Loucy (cell line): ENCODE measurements around the gene CTAG1B.

Source experiments
- H2AFZ ChIP-seq: fragments of 200-600 bp; sonication (generic); 2 replicates; pipeline ENCODE4 v1.6.0; 2016; ENCODE audit warnings: antibody characterized with exemption, mild to moderate bottlenecking, low read length, moderate library complexity
- H3F3A ChIP-seq: fragments of 200-600 bp; 2 replicates; pipeline ENCODE4 v1.6.0; 2016; ENCODE audit warnings: antibody characterized with exemption, low read depth, mild to moderate bottlenecking
- H3K27me3 ChIP-seq: fragments of 200-600 bp; sonication (generic); 2 replicates; pipeline ENCODE4 v1.6.1; 2014; ENCODE audit warnings: low read length, mild to moderate bottlenecking; ENCODE audit not compliant: insufficient read depth, poor library complexity, severe bottlenecking
- H3K36me3 ChIP-seq: fragments of 200-600 bp; sonication (generic); 2 replicates; pipeline ENCODE4 v1.6.1; 2016; ENCODE audit warnings: low read length; ENCODE audit not compliant: insufficient read depth
- H3K4me1 ChIP-seq: fragments of 200-600 bp; sonication (generic); 2 replicates; pipeline ENCODE4 v1.5.1; 2014; ENCODE audit warnings: low read length, mild to moderate bottlenecking; ENCODE audit not compliant: insufficient read depth, poor library complexity, severe bottlenecking
- H3K4me2 ChIP-seq: fragments of 200-600 bp; sonication (generic); 2 replicates; pipeline ENCODE4 v1.6.0; 2014; ENCODE audit warnings: antibody characterized with exemption, low read length, low read depth, mild to moderate bottlenecking; ENCODE audit not compliant: poor library complexity, severe bottlenecking
- H3K4me3 ChIP-seq: fragments of 200-600 bp; sonication (generic); 2 replicates; pipeline ENCODE4 v1.5.1; 2014; ENCODE audit warnings: low read length, mild to moderate bottlenecking, mixed read lengths; ENCODE audit not compliant: poor library complexity, severe bottlenecking
- H3K79me2 ChIP-seq: fragments of 200-600 bp; sonication (generic); 2 replicates; pipeline ENCODE4 v1.6.1; 2014; ENCODE audit warnings: low read length; ENCODE audit not compliant: insufficient read depth
- H3K9ac ChIP-seq: fragments of 200-600 bp; sonication (generic); 2 replicates; pipeline ENCODE4 v1.6.0; 2014; ENCODE audit warnings: mild to moderate bottlenecking, low read depth, low read length, moderate library complexity; ENCODE audit not compliant: poor library complexity, severe bottlenecking
- H3K9me2 ChIP-seq: fragments of 200-600 bp; sonication (generic); replicated peaks from 2 replicates; pipeline ENCODE4 v1.6.1; 2016; ENCODE audit warnings: low read depth, low read length, mixed read lengths
- H3K9me3 ChIP-seq: fragments of 200-600 bp; sonication (generic); 2 replicates; pipeline ENCODE4 v1.6.1; 2014; ENCODE audit warnings: mild to moderate bottlenecking, antibody characterized with exemption, low read length, low read depth; ENCODE audit not compliant: insufficient read depth
- H4K20me1 ChIP-seq: fragments of 200-600 bp; sonication (generic); 2 replicates; pipeline ENCODE4 v1.6.0; 2014; ENCODE audit warnings: antibody characterized with exemption, low read length, mild to moderate bottlenecking; ENCODE audit not compliant: insufficient read depth, poor library complexity, severe bottlenecking
- CTCF ChIP-seq: fragments of 200-600 bp; sonication (generic); conservative IDR thresholded peaks from 2 replicates; pipeline ENCODE4 v1.5.1; 2014; ENCODE audit warnings: mild to moderate bottlenecking, antibody characterized with exemption, low read length
- EZH2phosphoT487 ChIP-seq: fragments of 200-600 bp; IDR thresholded peaks from 2 replicates; pipeline ENCODE4 v1.6.1; 2018; ENCODE audit warnings: antibody characterized with exemption, mild to moderate bottlenecking, moderate library complexity, borderline replicate concordance

Gene CTAG1B

GRCh38 chrX:154602766-154603437, 16.2 kb downstream of the CTAG1B start:
- H3K9me2 ChIP-seq: no peaks in the 10 kb centered on the region
- H3K9me3 ChIP-seq: no peaks in the 10 kb centered on the region
- H3K9ac ChIP-seq: no peak overlapping the region
- no peak overlapping the region for H2AFZ ChIP-seq
- H3K36me3 ChIP-seq: no peaks in the 10 kb centered on the region
- H4K20me1 ChIP-seq: no peaks in the 10 kb centered on the region
- H3K79me2 ChIP-seq: no peaks in the 10 kb centered on the region
- no peak overlapping the region for H3K4me2 ChIP-seq
- TF ChIP-seq CTCF (no peak), EZH2phosphoT487 (no peak)
- no peak overlapping the region for H3K4me3 ChIP-seq
- no peaks in the 10 kb centered on the region for H3F3A ChIP-seq
- no peaks in the 10 kb centered on the region for H3K27me3 ChIP-seq
- peaks cover 5% of the 10 kb centered on the region for H3K4me1 ChIP-seq

GRCh38 chrX:154602226-154602625, 16.9 kb downstream of the CTAG1B start:
- Histone ChIP-seq H3K4me3 (no peak overlapping the region), H3K79me2 (no peaks in the 10 kb centered on the region), H3K36me3 (no peaks in the 10 kb centered on the region), H3K9me3 (no peaks in the 10 kb centered on the region), H3K9ac (no peak overlapping the region), H3K9me2 (no peaks in the 10 kb centered on the region), H3K4me2 (no peak overlapping the region), H3F3A (no peaks in the 10 kb centered on the region), H3K27me3 (no peaks in the 10 kb centered on the region), H3K4me1 (peaks cover 5% of the 10 kb centered on the region), H4K20me1 (no peaks in the 10 kb centered on the region), H2AFZ (no peak overlapping the region)
- TF ChIP-seq CTCF (no peak), EZH2phosphoT487 (no peak)

GRCh38 chrX:154600759-154601374, 18.2 kb downstream of the CTAG1B start:
- Histone ChIP-seq H3K9ac (no peak overlapping the region), H4K20me1 (no peaks in the 10 kb centered on the region), H3K36me3 (no peaks in the 10 kb centered on the region), H3K9me2 (no peaks in the 10 kb centered on the region), H3K4me1 (no peaks in the 10 kb centered on the region), H3K79me2 (no peaks in the 10 kb centered on the region), H3K4me2 (no peak overlapping the region), H3K27me3 (no peaks in the 10 kb centered on the region), H3K4me3 (no peak overlapping the region), H3F3A (no peaks in the 10 kb centered on the region), H3K9me3 (no peaks in the 10 kb centered on the region), H2AFZ (no peak overlapping the region)
- TF ChIP-seq EZH2phosphoT487: no peak
- no peak for TF ChIP-seq CTCF
